K562 (cell line): Measurements from ENCODE around the gene GALNS.

Experiments
- CTCF ChIP-seq, 3 experiments: IDR thresholded peaks in 2 of 3; conservative IDR thresholded peaks in 1 of 3; 2 replicates each; pipeline ENCODE4 v1.5.1; 2011 to 2012; ENCODE audit warnings: low read length in 3 of 3, mild to moderate bottlenecking in 3 of 3, control low read depth in 2 of 3, improper control_type of control experiment in 1 of 3, inconsistent platforms in 1 of 3, low read depth in 1 of 3, mixed read lengths in 1 of 3, moderate library complexity in 1 of 3; ENCODE audit not compliant: insufficient read depth in 2 of 3
- ELK3 ChIP-seq: fragments of 450-650 bp; formaldehyde crosslinking; IDR thresholded peaks from 2 replicates; pipeline ENCODE4 v1.4.0; 2020; ENCODE audit warnings: mild to moderate bottlenecking
- KDM5B ChIP-seq: fragments of 200-600 bp; sonication (generic); IDR thresholded peaks from 2 replicates; pipeline ENCODE4 v1.6.1; 2012; ENCODE audit warnings: low read depth, mild to moderate bottlenecking, moderate library complexity, low read length, control low read depth, inconsistent platforms; ENCODE audit not compliant: insufficient replicate concordance
- POLR2A ChIP-seq: fragments of 450-650 bp; conservative IDR thresholded peaks from 2 replicates; pipeline ENCODE4 v1.6.1; 2016
- POLR2AphosphoS5 ChIP-seq: IDR thresholded peaks from 2 replicates; pipeline ENCODE4 v1.6.1; 2011; ENCODE audit warnings: mild to moderate bottlenecking, low read depth, low read length, moderate library complexity; ENCODE audit not compliant: control insufficient read depth, insufficient read depth
- TCF7 ChIP-seq: sonication (generic); IDR thresholded peaks from 2 replicates; pipeline ENCODE4 v1.6.1; 2016; ENCODE audit warnings: antibody characterized with exemption, borderline replicate concordance
- ZBTB43 ChIP-seq: sonication (generic); formaldehyde crosslinking; IDR thresholded peaks from 2 replicates; pipeline ENCODE4 v1.8.0; 2023; ENCODE audit warnings: mild to moderate bottlenecking, missing genetic modification reagents
- ZNF41 ChIP-seq: fragments of 250-450 bp; sonication (Bioruptor Pico); conservative IDR thresholded peaks from 2 replicates; pipeline ENCODE4 v1.4.0; 2020; ENCODE audit warnings: mild to moderate bottlenecking
- TF ChIP-seq, protein P1 (sequence below): sonication (generic); formaldehyde crosslinking; IDR thresholded peaks from 2 replicates; pipeline ENCODE4 v1.8.0; 2022; ENCODE audit warnings: mild to moderate bottlenecking, missing genetic modification reagents, borderline replicate concordance
- TF ChIP-seq, protein P2 (sequence below): fragments of 450-650 bp; formaldehyde crosslinking; IDR thresholded peaks from 2 replicates; pipeline ENCODE4 v1.4.0; 2022; ENCODE audit warnings: mild to moderate bottlenecking, moderate library complexity

- no peak for TF ChIP-seq KDM5B
- TF ChIP-seq ZNF41: no peak
- TF ChIP-seq ZBTB43 (CRISPR knock-in tag): no peak
- TF ChIP-seq TCF7: no peak
- TF ChIP-seq CTCF (IDR thresholded peaks at IDR 0.05 in 2 of 3, conservative IDR thresholded peaks at IDR 0.05 in 1 of 3; ENCODE audit: insufficient read depth in 2 of 3, low read depth in 1 of 3, low read length in 3 of 3): no peak
- TF ChIP-seq, protein P1, sequence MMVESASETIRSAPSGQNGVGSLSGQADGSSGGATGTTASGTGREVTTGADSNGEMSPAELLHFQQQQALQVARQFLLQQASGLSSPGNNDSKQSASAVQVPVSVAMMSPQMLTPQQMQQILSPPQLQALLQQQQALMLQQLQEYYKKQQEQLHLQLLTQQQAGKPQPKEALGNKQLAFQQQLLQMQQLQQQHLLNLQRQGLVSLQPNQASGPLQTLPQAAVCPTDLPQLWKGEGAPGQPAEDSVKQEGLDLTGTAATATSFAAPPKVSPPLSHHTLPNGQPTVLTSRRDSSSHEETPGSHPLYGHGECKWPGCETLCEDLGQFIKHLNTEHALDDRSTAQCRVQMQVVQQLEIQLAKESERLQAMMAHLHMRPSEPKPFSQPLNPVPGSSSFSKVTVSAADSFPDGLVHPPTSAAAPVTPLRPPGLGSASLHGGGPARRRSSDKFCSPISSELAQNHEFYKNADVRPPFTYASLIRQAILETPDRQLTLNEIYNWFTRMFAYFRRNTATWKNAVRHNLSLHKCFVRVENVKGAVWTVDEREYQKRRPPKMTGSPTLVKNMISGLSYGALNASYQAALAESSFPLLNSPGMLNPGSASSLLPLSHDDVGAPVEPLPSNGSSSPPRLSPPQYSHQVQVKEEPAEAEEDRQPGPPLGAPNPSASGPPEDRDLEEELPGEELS (CRISPR knock-in tag): no peak
- no peak for TF ChIP-seq POLR2A
- no peak for TF ChIP-seq ELK3
- TF ChIP-seq POLR2AphosphoS5: no peak
- TF ChIP-seq, protein P2, sequence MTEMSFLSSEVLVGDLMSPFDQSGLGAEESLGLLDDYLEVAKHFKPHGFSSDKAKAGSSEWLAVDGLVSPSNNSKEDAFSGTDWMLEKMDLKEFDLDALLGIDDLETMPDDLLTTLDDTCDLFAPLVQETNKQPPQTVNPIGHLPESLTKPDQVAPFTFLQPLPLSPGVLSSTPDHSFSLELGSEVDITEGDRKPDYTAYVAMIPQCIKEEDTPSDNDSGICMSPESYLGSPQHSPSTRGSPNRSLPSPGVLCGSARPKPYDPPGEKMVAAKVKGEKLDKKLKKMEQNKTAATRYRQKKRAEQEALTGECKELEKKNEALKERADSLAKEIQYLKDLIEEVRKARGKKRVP (CRISPR knock-in tag): no peak
Measured at GRCh38 chr16:88869673-88869980, 12.9 kb upstream of the GALNS start.
